Measurements from ENCODE around the gene TXNL4B.
"Not testable (repeated sequence)": the region's sequence is repeated elsewhere in the genome, so short reads cannot be mapped to it uniquely, and the experiment has no call there.

Gene TXNL4B

GRCh38 chr16:72072514-72073342 is 20.7 kb downstream of the TXNL4B start:
- DNase-seq (ENCODE audit: low spot score), result no peak

GRCh38 chr16:72068930-72069329 is 24.5 kb downstream of the TXNL4B start:
- DNase-seq (ENCODE audit: low spot score), result peak; percentile 9

- peak; percentile 16 for DNase-seq (ENCODE audit: low spot score)
Measured at GRCh38 chr16:72066747-72067146, 26.7 kb downstream of the TXNL4B start.

- DNase-seq (ENCODE audit: low spot score), result no peak
Measured at GRCh38 chr16:72064361-72064894, 29.0 kb downstream of the TXNL4B start.

GRCh38 chr16:72061564-72061963 is 31.9 kb downstream of the TXNL4B start:
- no peak for DNase-seq (ENCODE audit: low spot score)

GRCh38 chr16:72060405-72060804 is 33.0 kb downstream of the TXNL4B start:
- no peak for DNase-seq (ENCODE audit: low spot score)

GRCh38 chr16:72059060-72059459 is 34.4 kb downstream of the TXNL4B start:
- DNase-seq (ENCODE audit: low spot score), result not testable (repeated sequence)

- DNase-seq (ENCODE audit: low spot score), result not testable (repeated sequence)
Measured at GRCh38 chr16:72057313-72057712, 36.1 kb downstream of the TXNL4B start.

- DNase-seq (ENCODE audit: low spot score), result no peak
Measured at GRCh38 chr16:72055911-72056310, 37.5 kb downstream of the TXNL4B start.

GRCh38 chr16:72054254-72054847 is 39.1 kb downstream of the TXNL4B start, which contains the start of gene HP:
HP (plus strand) TSS chr16:72054505; CDS start chr16:72054653, 148 bp downstream.
- DNase-seq (ENCODE audit: low spot score), result not testable (repeated sequence)

GRCh38 chr16:72051818-72052217 is 41.6 kb downstream of the TXNL4B start:
- DNase-seq (ENCODE audit: low spot score), result no peak

- no peak for DNase-seq (ENCODE audit: low spot score)
Measured at GRCh38 chr16:72050769-72051464, 42.5 kb downstream of the TXNL4B start.

- no peak for DNase-seq (ENCODE audit: low spot score)
Measured at GRCh38 chr16:72049110-72049509, 44.3 kb downstream of the TXNL4B start.

GRCh38 chr16:72044825-72045359 is 48.5 kb downstream of the TXNL4B start:
- DNase-seq (ENCODE audit: low spot score), result no peak

GRCh38 chr16:72044296-72044695 is 49.1 kb downstream of the TXNL4B start:
- DNase-seq (ENCODE audit: low spot score), result no peak

GRCh38 chr16:72043539-72043938 is 49.9 kb downstream of the TXNL4B start:
- DNase-seq (ENCODE audit: low spot score), result no peak

GRCh38 chr16:72043058-72043457 is 50.4 kb downstream of the TXNL4B start:
- no peak for DNase-seq (ENCODE audit: low spot score)

- no peak for DNase-seq (ENCODE audit: low spot score)
Measured at GRCh38 chr16:72042157-72042660, 51.2 kb downstream of the TXNL4B start.

GRCh38 chr16:72036098-72036497 is 57.3 kb downstream of the TXNL4B start:
- no peak for DNase-seq (ENCODE audit: low spot score)
